ENCODE data around the gene TELO2.

The TELO2 gene

GRCh38 chr16:1525871-1526607 is 32.9 kb downstream of the TELO2 start:
- no peak for TF ChIP-seq CTCF (IDR thresholded peaks at IDR 0.05; ENCODE audit: low read depth, low read length)

GRCh38 chr16:1526608-1527555 is 33.7 kb downstream of the TELO2 start:
- H3K4me3 ChIP-seq (ENCODE audit: low read depth, low read length): no peak overlapping the region
- H3K27ac ChIP-seq: no peak overlapping the region
- H3K9me3 ChIP-seq (ENCODE audit: severe bottlenecking): no peaks in the 10 kb centered on the region
- no peaks in the 10 kb centered on the region for H3K27me3 ChIP-seq (ENCODE audit: insufficient read depth, low read depth, severe bottlenecking)
- DNase-seq: no peak
- TF ChIP-seq CTCF (IDR thresholded peaks at IDR 0.05; ENCODE audit: low read depth, low read length): no peak
- H3K36me3 ChIP-seq: peaks cover 2% of the 10 kb centered on the region

More at GRCh38 chr16:1525871-1526607, 32.9 kb downstream of the TELO2 start:
- H3K27me3 ChIP-seq (ENCODE audit: insufficient read depth, low read depth, severe bottlenecking): no peaks in the 10 kb centered on the region
- no peak overlapping the region for H3K4me3 ChIP-seq (ENCODE audit: low read depth, low read length)
- H3K36me3 ChIP-seq: peaks cover 2% of the 10 kb centered on the region
- H3K27ac ChIP-seq: no peak overlapping the region
- DNase-seq: no peak
- no peaks in the 10 kb centered on the region for H3K9me3 ChIP-seq (ENCODE audit: severe bottlenecking)

- H3K4me3 ChIP-seq (ENCODE audit: low read depth, low read length): no peak overlapping the region
- no peak overlapping the region for H3K27ac ChIP-seq
- no peak for DNase-seq
- H3K27me3 ChIP-seq (ENCODE audit: insufficient read depth, low read depth, severe bottlenecking): no peaks in the 10 kb centered on the region
- TF ChIP-seq CTCF (IDR thresholded peaks at IDR 0.05; ENCODE audit: low read depth, low read length): no peak
- H3K36me3 ChIP-seq: peaks cover 2% of the 10 kb centered on the region
- no peaks in the 10 kb centered on the region for H3K9me3 ChIP-seq (ENCODE audit: severe bottlenecking)
Measured at GRCh38 chr16:1527836-1528811, 35.0 kb downstream of the TELO2 start.

GRCh38 chr16:1528921-1529537 is 35.9 kb downstream of the TELO2 start:
- H3K27me3 ChIP-seq (ENCODE audit: insufficient read depth, low read depth, severe bottlenecking): no peaks in the 10 kb centered on the region
- no peak overlapping the region for H3K27ac ChIP-seq
- no peaks in the 10 kb centered on the region; the same call in 1 of the 2 replicates for H3K36me3 ChIP-seq
- H3K4me3 ChIP-seq (ENCODE audit: low read depth, low read length): no peak overlapping the region
- no peak for TF ChIP-seq CTCF (IDR thresholded peaks at IDR 0.05; ENCODE audit: low read depth, low read length)
- no peaks in the 10 kb centered on the region for H3K9me3 ChIP-seq (ENCODE audit: severe bottlenecking)
- DNase-seq: no peak

GRCh38 chr16:1530349-1530882 is 37.3 kb downstream of the TELO2 start:
- Histone ChIP-seq H3K9me3 (ENCODE audit: severe bottlenecking) (no peaks in the 10 kb centered on the region), H3K27me3 (ENCODE audit: insufficient read depth, low read depth, severe bottlenecking) (no peaks in the 10 kb centered on the region), H3K36me3 (no peaks in the 10 kb centered on the region; the same call in 1 of the 2 replicates), H3K27ac (no peak overlapping the region), H3K4me3 (ENCODE audit: low read depth, low read length) (no peak overlapping the region)
- TF ChIP-seq CTCF (IDR thresholded peaks at IDR 0.05; ENCODE audit: low read depth, low read length): no peak
- no peak for DNase-seq
